Activated CD4-positive, alpha-beta T cell treated with anti-CD3 and anti-CD28 coated beads, Interleukin-2, Interleukin-6, amounts not matched to agents 100 ng/mL and 50 ng/mL, durations not matched to agents 16 hours and 8 hours (primary cell): ENCODE measurements around the gene NUDT3.
A peak's percentile ranks its signal among the peaks of the same experiment; 100 is the strongest.
"Not testable (repeated sequence)": the region's sequence is repeated elsewhere in the genome, so short reads cannot be mapped to it uniquely, and the experiment has no call there.

Source experiments
- DNase-seq: peaks from one replicate; pipeline ENCODE4 v3.0.0-alpha.2; 2020

Gene NUDT3

DNA sequence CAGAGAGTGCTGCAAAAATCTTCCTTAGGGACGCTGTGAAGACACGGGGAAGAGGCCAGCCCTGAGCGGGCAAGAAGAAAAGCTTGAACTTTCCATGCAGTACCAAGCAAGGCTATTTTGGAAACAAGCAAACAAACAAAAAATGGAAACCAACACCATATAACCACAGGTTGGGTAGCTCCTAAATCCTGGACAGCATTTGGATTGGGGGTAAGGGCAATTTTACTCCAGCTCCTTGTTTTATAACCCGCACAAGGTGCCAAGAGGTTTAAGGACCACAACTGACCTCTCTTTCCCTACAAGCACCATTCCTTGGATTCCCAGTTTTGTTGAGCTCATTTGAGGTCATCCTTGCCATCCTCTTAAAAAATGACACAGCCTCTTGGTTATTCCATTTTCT, 112.3 kb downstream of the NUDT3 start:
- DNase-seq, result no peak

DNA sequence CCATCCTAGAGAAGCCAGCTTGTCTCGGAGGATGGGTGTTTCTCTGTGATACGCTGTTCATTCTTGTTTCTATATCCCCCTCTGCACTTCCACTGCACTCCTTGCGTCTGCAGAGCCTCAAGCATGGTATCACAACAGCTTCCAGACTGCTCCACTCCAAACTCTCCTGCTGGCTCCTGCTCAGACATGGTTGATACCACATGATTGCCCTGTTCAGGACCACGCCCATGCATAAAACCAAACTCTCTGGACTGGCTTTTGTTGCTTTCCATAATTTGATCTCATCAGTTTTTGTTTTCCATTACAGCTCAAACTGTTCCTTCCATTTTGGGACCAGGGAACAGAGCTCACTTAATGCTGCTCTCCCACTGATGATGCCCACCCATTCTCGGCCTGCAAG, 113.6 kb downstream of the NUDT3 start:
- DNase-seq, result no peak

DNA sequence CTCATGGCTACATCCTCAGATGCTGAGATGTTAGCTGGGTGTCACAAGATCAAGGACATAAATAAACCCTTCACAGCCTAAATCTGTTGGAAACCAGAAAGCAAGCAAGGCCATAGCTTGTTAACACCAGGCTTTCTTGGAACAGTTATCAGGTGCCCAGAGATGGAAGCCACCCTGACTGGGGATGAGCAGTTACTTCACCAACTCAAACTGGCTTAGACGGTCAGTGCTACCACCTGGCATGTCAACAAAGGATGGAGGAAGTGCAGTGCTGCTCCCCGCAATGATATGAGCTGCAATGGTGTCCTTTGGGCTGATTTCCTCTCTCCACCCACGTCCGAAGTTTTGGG, 114.7 kb downstream of the NUDT3 start:
- no peak for DNase-seq

DNA sequence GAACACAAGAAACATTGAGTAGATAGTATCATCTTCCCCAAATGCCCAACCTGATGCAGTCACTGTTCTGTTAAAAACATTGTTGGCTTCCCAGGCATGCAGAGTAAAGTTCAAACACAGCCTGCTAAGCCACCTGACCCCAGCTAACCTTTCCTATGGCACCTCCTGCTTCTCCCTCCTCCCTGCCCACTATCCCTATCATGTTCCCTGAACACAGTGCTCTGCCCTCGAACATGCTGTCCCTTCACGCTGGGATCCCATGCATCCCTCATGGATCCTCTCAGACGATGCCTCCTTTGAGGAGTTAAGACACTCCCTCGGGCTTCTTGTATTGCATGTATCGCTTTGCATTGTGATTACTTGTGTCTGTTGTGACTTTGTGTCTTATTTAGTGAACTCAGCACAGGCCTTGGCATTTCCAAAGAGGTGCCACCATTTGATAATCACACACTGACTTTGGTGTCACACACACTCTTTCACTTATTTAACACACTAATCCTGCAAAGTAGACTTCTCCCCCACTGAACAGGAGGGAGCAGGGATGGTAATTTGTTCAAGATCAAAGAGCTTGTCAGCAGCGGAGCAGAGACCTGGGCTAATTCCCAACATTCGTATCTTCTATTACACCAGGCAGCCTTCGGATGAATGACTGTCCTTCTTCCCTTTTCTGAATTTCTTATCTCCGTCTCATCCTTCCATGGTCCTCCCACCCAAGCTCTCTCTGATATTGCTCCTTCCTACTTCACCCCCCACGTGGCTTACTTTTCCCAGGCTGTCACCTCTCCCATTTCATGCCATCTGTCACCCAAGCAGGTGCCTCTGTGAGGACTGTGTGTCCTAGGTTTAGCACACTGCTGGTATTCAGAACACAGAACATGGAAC, 115.3 kb downstream of the NUDT3 start:
- no peak for DNase-seq

DNA sequence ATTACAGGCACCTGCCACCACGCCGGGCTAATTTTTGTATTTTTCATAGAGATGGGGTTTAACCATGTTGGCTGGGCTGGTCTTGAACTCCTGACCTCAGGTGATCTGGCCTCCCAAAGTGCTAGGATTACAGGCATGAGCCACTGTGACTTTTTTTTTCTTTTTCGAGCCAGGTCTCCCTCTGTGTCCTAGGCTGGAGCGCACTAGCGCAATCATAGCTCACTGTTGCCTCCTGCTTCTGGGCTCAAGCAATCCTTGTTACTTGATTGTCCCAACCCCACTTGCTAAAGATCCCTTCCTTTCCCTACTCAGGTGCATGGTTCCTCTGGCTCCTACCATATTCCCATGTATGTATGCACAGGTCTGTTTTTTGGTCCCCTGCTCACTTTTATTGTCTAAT, 116.3 kb downstream of the NUDT3 start:
- DNase-seq, result no peak

DNA sequence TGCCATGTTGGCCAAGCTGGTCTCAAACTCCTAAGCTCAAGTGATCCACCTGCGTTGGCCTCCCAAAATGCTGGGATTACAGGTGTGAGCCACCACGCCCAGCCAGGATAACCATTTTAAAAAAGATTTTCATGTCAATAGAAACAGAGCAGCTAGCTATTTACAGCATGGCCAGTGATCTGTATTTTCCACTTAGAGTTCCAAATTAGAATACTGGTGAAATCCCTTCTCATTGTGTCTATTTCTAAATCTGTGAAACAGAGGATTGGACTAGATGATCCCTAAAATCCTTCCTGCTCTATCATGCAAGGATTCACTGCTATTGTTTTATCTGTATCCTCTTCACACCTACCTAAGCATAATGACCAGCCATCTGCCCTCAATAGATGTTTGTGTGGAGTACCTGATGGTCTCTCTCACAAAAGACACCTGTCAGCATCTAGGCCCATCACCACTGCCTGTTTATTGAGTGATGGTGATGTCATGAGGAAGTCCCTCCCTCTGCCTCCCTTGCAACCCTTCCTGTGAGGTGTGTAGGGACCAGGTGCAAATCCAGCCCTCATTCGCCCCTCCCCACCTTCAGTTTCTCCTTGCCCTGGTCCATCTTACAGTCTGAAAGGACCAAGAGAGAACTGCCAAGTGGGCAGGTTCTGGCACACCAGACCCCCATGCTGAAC, 117.2 kb downstream of the NUDT3 start:
- no peak for DNase-seq

DNA sequence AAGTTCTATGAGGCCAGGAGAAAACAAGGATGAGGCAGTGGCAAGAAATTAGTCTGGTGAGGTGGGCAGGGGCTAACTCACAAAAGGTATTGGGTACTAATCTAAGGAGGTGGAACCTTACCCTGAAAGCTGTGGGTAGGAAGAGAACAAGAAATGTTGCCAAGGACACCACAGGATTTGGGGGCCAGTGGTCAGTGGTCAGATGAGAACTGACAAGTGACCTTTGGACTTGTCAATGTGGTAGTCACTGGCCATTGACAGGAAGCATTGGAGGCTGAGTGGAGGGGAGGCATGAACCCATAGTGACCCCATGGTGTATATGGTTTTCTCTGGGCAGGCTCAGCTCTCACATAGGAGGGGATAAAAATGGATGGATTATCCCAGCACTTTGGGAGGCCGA, 118.3 kb downstream of the NUDT3 start:
- DNase-seq, result no peak

DNA sequence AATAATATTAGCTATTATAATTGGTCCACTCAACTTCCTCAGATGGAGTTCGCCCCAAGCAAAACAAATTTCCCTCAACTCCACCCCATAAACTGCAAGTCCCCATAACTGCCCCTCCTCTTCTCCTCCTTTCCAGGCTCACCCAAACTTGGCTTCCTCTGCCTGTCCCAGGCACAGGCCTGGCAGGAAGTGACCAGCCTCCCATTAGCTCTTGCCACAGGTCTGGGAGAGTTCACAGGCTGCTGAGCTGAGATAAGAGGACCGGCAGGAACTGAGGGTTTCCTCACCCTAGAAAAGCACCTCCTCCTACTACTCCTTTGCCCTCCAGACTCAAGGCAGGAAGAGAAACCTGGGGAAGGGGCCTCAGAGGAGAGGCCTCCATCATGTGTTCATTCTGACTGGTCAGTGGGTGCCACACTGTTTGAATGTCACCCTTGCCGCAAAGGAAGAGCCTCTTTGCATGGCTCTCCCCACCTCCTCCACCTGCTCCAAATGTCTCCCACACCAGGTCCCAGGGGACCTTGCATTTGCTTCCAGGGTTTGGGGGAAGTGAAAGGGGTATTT, 119.1 kb downstream of the NUDT3 start:
- no peak for DNase-seq

DNA sequence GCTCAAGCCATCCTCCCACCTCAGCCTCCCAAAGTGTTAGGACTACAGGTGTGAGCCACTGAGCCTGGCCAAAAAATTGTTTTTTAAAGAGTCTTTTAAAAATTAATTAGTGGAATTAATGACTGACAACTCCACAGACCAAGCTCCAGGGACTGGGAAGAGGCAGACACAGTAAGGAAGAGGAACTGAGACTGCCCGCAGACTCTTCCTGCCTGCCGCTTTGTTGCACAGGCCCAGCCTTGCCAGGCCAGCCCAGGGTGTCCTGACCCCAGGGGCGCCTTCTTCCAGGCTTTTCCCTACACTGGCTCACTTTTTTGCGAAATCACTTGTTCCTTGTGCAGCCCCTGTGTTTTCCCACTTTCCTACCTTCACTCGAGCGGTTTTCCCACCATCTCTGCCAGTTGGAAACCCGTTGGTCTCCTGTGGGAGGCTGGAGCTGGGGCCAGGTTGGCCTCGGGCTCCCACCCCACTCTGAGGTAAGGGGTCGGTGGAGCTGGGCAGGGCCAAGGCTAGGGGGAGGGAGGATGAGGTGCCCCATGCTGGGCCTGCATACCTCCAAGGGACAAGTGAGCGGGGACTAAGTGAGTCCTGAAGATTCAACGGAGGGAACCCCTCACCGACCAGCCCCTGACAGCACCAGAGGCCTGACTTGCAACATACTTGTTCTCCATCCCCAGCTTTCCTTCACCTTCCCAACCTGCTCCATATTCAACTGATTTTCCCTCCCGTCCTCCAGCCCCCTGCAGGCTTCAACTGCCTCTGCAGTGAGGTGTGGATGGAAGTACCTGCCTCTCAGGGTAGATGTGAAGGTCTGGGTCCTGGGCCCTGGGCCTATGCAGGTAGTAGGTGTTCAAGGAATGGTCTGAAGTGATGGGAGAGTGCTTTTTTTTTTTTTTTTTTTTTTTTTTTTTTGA, 120.2 kb downstream of the NUDT3 start:
- no peak for DNase-seq

DNA sequence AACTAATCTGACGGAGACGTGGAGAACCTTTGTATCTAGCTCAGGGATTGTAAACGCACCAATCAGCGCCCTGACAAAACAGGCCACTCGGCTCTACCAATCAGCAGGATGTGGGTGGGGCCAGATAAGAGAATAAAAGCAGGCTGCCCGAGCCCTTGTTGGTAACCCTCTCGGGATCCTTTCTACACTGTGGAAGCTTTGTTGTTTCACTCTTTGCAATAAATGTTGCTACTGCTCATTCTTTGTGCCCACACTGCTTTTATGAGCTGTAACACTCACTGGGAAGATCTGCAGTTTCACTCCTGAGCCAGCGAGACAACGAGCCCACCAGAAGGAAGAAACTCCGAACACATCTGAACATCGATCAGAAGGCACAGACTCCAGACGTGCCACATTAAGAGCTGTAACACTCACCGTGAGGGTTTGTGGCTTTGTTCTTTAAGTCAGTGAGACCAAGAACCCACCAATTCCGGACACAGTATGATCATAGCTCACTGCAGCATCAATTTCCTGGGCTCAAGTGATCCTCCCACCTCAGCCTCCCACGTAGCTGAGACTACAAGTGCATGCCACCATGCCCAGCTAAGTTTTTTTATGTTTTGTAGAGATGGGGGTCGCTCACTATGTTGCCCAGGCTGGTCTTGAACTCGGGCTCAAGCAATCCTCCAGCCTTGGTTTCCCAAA, 122.7 kb downstream of the NUDT3 start:
- DNase-seq, result not testable (repeated sequence)

DNA sequence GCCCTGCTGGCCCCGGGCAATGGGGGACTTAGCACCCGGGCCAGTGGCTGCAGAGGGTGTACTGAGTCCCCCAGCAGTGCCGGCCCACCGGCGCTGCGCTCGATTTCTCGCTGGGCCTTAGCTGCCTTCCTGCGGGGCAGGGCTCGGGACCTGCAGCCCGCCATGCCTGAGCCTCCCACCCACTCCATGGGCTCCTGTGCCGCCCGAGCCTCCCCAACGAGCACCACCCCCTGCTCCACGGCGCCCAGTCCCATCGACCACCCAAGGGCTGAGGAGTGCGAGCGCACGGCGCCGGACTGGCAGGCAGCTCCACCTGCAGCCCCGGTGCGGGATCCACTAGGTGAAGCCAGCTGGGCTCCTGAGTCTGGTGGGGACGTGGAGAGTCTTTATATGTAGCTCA, 123.3 kb downstream of the NUDT3 start:
- not testable (repeated sequence) for DNase-seq

DNA sequence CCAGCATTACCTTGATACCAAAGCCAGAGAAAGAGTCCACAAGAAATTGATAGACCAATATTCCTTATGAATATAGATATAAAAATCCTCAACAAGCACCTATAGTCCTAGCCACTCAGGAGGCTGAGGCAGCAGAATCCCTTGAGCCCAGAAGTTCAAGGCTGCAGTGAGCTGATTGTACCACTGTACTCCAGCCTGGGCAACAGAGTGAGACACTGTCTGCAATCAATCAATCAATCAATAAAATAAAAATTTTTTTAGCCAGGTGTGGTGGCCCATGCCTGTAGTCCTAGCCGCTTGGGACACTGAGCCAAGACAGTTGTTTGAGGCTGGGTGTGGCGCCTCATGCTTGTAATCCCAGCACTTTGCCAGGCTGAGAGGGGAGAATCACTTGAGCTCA, 124.7 kb downstream of the NUDT3 start:
- no peak for DNase-seq

DNA sequence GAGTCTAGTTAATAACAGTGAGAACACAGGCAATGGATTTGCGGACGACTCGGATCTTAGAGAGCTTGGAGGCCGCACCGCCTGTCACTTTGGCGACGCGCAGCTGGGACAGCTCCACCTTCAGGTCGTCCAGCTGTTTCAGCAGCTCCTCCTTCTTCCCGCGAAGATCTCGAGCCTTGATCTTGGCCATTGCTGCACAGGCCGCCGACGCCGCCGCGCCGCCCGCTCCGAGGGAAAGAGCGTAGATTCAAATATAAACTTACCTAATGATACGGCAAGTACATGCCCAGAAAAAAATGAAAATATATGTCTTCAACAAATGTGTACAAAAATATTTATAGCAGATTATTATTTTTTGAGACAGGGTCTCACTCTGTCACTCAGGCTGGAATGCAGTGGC, 129.0 kb downstream of the NUDT3 start:
- DNase-seq, result not testable (repeated sequence)

DNA sequence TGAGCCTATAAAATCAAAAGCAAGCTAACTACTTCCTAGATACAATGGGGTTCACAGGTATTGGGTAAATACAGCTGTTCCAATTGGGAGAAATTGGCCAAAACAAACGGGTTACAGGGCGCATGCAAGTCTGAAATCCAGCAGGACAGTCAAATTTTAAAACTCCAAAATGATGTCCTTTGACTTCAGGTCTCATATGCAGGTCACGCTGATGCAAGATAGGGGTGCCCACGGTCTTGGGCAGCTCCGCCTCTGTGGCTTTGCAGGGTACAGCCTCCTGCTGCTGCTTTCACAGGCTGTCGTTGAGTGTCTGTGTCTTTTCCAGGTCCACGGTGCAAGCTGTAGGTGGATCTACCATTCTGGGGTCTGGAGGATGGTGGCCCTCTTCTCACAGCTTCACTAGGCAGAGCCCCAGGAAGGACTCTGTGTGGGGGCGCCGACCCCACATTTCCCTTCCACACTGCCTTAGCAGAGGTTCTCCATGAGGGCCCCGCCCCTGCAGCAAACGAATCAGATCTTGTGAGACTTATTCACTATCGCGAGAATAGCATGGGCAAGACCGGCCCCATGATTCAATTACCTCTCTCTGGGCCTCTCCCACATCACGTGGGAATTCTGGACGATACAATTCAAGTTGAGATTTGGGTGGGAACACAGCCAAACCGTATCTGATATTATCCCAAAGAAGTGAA, 131.7 kb downstream of the NUDT3 start:
- DNase-seq, result no peak

DNA sequence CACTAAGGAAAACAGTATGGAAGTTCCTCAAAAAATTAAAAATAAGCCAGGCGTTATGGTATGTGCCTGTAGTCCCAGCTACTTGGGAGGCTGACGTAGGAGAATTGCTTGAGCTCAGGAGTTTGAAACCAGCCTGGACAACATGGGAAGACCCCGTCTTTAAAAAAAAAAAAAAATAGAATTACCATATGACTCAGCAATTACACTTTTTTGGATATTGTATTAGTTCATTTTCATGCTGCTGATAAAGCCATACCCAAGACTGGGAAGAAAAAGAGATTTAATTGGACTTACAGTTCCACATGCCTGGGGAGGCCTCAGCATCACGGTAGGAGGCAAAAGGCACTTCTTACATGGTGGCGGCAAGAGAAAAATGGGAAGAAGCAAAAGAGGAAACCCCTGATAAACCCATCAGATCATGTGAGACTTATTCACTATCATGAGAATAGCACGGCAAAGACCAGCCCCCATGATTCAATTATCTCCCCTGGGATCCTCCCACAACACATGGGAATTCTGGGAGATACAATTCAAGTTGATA, 132.9 kb downstream of the NUDT3 start:
- no peak for DNase-seq

DNA sequence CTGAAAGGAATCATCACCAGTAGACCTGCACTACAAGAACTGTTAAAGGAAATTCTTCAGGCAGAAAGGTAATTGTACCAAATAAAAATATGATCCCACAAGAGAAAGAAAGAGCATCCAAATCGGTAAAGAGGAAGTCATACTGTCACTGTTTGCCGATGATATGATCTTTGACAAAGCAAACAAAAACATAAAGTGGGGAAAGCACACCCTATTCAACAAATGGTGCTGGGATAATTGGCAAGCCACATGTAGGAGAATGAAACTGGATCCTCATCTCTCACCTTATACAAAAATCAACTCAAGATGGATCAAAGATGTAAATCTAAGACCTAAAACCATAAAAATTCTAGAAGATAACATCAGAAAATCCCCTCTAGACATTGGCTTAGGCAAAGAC, 140.1 kb downstream of the NUDT3 start:
- not testable (repeated sequence) for DNase-seq

DNA sequence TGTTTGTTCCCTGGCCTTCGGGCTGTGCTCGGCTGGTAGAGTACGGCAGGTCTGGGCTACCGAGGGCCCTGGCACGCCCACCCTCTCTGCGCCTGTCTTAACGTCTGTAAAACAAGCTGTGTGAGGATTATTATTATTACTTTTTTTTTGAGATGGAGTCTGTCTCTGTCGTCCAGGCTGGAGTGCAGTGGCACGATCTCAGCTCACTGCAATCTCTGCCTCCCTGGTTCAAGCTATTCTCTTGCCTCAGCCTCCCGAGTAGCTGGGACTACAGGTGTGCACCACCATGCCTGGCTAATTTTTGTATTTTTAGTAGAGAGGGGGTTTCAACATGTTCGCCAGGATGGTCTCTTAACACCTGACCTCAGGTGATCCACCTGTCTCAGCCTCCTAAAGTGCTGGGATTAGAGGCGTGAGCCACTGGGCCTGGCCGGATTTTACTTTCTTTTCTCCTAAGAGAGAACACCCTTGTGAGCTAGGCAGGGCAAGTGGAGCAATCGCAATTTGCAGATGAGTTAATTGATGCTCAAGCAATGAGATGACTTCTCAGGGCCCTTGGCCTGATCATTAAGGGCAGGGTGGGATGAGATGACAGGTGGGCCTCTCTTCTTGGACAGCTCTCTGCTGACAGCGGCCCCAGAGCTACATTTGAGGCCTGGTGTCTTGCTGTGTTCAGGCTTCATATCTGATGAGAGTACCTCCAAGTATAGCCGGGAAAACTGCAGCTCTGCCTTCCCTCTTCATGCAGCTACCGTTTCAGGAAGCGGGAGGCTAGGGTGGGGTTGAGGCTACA, 142.8 kb downstream of the NUDT3 start:
- DNase-seq, result no peak

DNA sequence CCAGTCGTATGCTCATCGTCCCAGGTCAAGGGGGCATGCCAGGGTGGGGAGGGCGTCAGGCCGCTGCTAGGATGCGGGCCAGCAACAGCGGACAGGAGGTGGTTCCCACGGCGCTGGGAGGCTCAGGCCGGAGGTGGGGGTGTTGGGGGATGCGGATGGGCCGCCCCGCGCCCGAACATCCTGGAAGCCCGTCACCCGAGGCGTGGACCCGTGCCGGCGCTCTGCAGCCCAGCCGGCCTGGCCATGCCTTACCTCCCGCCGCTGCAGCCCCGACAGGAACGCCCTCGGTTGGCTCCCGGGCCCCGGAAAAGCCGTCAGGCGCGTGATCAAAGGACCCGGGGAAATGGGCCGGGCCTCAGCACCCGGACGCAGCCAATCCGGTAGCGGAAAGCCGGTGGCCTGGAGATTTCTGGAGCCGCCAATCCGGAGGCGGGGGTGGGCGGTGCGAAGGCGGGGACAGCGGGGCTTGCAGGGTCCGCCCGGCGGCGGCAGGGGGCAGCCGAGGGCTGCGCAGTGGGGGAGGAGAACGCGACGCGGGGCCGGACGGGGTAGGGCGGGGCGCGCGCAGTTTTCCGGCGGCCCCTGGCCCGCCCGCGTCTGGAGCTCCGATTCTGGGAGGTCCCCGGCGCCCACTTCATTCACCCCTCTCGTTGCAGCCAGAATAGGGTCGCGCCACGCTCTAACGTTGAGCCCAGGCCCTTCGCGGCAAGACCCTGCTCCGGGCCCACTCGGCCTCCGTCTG, 143.6 kb downstream of the NUDT3 start, which contains the start of gene SMIM29:
SMIM29 (minus strand) TSS at position 280 of the 742 bp plus-strand sequence. CDS start 1,215 bp downstream, outside the sequence.
- peak; percentile 99 for DNase-seq

DNA sequence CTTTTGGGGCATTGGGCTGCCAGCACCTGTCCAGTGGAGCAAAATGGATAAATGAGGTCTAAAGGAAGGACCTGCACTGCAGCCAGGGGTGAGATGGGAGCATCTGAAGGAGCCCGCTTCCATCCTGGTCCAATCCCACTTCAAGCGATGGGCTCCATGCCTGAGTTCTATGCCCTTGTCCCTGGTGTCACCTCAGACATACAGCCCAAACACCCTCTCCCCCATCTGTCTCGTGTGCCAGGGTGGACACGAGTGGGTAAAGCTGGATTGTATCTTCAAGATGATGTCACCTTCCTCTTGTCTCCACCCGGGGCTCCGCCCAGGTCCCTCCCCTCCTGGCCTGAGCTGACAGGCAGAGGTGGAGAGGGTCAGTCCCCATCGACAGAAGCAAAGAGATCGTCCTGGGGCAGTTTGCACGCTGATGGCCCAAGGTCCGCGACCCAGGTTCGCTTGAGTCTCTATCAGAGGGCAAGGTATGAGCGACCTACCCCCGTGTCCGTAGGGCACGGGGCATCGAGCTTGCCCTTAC, 144.2 kb downstream of the NUDT3 start:
- DNase-seq, result peak; percentile 63
